Left kidney (tissue), 2 donors: ENCODE data around the gene MGST2. TPM values are rescaled to one million over a fixed set of nuclear protein-coding genes. Genes with fewer than 3 reads are reported as not detected.
"Not testable (repeated sequence)": the region's sequence is repeated elsewhere in the genome, so short reads cannot be mapped to it uniquely, and the experiment has no call there.

Source experiments
- DNase-seq: peaks from one replicate; pipeline ENCODE4 v3.0.0-alpha.2; 2013
- polyA plus RNA-seq: library from polyadenylated mRNA; unstranded; fragments of 120-200 nt; gene quantifications from one replicate; pipeline ENCODE4 v1.2.1, GENCODE V29; 2013; ENCODE audit not compliant: insufficient read length

MGST2 gene
- polyA plus RNA-seq, 1 donor, result 52.5 TPM

DNA sequence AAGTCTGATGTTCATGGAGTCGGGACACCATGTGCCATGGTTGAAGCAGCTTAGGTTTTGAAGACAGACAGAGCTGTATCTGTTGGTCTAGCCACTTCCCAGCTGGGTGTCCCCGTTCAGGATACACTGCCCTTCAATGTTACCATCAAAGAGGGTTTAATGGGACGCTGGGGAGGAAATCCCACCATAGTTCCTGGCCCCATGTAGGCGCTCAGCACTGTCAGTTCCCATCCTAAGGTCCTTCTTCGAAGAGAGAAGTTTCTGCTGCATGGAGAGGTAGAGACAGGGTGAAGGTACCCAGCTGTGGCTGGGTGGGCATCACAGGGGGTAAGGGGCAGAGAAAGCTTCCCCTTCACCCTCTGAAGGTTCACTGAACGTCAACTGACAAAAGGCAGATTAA, 3.7 kb downstream of the MGST2 start:
- no peak for DNase-seq

DNA sequence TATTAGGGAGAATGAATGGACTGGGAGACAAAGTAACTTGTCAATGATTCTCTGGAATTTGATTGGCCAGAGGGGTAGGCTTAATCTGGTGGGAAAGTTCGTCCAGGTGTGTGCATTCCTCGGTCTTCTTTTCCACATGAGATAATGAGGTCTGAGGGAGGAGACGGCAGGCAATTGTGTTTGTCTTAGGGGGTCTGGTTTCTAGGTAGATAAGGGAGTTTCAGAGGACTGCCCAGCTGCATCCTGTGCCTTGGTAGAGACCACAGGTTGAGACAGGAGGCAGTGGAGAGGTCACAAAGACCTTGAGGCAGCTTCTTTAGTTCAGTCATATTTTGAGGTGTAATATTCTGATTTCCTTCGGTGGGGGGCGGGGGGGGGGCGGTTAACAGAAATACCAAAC, 4.3 kb downstream of the MGST2 start:
- DNase-seq, result no peak

DNA sequence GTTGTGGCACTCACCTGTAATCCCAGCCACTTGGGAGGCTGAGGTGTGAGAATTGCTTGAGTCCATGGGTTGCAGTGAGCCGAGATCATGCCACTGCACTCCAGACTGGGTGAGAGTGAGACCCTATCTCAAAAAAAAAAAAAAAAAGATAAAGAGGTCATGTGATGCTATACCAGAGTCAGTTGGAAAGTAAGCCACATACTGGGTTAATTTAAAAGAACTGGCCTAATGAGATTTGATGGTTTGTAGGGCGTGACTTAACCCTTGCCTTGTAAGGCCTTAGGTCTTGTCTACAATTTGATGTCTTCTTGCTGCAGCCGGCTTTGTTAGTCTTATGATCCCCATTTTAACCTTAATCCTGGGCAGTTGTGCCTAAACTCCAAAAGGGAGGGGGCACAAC, 5.2 kb downstream of the MGST2 start:
- no peak for DNase-seq

DNA sequence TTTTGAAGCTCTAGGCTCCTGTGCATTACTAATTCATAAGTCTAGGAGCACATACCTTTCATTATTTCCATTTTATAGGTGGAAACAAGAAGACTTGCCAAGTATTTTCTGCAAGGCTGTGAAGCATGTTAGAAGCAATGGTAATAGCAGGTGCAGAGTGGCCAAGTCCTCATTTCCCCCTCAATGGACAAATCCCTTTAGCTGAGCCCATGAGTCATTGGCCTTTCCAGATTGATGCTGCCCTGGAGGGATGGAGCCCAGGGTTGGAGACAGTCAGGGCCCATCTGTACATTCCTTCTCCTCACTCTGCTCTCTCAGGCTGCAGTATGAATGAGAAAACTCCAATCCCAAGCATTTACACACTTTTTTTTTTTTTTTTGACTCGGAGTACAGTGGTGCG, 6.6 kb downstream of the MGST2 start:
- DNase-seq, result no peak

DNA sequence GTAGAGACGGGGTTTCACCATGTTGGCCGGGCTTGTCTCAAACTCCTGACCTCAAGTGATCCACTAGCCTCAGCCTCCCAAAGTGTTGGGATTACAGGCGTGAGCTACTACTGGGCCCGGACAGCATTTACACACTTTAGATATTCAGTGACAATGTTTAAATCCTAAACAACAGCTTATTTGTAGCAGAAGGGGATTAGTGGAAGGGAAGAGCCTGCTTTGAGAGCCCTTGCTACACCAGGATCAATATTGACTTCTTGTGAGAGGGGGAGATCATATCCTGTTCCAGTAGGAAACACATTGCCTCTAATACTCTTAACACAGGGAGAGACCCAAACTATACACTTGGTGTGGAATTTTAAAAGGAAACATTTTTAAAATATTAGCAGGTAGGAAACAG, 7.1 kb downstream of the MGST2 start:
- DNase-seq, result no peak

DNA sequence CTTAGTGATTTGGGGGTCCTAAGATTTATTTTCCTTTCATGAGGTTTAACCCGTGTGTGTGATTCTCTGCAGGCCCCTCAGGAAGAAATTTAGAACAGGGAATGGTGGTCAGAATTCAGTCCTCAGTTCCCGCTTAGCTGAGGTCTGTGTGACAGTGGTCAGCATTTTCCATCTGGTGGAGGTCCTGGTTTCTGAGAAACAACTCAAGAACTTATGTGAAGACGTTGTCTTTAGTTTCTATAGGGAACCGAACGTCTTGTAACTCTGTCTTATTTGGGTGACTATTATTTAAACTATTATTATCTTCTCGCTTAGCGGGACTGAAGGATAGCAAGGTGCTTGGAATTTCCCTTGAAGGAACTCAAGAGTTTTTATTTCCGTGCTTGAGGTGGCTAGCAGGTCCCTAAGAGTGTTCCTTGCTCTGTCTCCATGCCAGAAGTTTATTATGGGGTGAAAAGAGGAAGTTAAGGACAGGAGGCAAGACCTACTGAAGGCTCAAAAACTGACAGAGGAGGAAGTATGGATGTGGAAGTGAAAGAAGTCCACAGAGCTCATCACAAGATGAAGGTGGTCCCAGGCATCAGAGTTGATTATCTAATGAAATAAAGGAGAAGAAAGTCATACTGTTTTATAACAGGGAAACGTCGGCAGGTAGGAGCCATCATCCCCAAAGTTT, 9.4 kb downstream of the MGST2 start:
- no peak for DNase-seq

DNA sequence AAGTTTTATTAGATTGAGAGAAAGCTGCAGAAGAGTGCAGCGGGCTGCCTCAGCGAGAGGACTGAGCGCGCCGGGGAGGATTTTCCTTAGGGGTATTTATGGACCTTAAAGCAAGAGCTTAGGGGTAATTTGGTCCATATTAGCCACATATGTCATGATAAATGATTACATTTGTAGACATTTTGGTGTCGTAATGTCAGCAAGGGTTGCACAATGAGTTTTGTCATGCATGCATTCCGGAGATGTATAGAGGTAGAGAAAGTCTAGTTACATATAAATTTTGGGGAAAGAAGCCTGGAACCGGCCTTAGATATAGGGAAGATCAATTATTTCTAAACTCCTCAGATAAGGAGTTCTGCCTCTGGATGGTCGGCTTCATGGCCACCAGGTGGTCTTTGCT, 10.0 kb downstream of the MGST2 start:
- DNase-seq, result no peak

DNA sequence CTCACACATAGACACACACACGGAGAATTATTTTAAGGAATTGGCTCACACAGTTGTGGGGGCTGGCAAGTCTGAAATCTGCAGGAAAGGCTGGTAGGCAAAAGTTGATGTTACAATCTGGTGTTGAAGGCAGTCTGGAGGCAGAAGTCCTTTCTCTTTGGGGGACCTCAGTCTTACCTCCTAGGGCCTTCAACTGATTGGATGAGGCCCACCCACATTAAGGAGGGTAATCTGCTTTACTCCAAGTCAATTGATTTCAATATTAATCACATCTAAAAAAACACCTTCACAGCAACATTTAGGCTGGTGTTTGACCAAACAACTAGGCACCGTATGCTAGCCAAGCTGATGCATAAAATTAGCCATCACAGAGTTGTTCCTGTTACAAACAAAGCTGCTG, 10.7 kb downstream of the MGST2 start:
- DNase-seq, result no peak

DNA sequence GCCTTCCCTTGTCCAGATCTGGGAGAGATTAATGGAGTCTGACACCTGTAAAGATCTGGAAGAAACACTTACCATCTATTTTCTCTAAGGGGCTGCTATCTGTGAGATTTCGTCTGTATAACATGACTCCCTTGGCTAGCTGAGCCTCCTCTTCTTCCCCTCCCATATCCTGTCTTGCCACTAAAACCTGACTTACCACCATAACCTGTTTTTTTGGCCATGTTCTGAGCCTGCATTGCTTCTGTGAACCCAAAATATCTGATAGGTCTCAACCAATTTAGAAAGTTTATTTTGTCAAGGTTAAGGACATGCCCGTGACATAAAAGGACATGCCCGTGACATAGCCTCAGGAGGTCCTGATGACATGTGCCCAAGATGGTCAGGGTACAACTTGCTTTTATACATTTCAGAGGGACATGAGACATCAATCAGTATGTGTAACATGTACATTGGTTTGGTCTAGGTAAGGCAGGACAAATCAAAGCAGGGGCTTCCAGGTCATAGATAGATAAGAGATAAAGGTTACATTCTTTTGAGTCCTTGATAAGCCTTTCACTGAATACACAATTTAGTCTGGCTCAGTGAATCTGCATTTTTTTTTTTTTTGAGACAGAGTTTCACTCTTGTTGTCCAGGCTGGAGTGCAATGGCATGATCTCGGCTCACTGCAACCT, 11.4 kb downstream of the MGST2 start:
- DNase-seq, result no peak

DNA sequence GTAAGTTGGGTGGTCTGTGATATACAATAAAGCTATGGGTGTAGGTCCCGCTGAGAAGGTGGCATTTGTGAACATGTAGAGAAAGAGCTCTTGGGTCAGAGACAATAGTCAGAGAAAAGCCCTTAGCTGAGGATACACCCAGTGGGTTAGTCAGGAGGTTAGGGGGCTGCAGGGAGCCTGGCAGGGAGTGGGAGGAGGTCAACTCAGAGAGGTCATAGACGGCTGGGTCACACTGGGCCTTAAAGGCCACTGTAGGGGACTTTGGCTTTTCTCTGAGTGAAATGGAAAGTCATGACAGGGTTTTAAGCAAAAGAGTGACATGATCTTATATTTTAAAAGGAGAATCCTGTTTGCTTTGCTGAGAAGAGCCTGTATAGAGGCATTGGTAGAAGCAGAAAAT, 16.7 kb downstream of the MGST2 start:
- no peak for DNase-seq

DNA sequence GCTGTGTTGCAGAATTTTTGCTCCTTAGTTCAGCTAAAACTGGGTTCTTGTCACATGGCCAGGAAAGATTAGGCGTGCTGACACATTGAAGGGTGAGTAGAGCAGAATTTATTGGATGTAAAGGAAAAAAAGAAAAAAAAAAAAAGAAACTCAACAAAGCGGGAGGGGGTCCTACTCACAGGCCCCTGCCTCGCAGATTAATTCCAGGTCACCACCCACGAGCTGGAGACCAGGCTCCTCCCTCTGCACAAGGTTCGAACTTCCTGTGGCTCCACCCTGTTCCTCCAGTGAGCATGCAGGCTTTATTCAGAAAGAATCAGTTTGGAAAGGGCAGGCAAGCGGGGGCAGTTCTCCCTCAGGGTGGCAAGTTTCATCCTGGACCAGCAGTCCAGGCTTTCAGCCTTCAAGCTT, 17.1 kb downstream of the MGST2 start:
- DNase-seq, result no peak

DNA sequence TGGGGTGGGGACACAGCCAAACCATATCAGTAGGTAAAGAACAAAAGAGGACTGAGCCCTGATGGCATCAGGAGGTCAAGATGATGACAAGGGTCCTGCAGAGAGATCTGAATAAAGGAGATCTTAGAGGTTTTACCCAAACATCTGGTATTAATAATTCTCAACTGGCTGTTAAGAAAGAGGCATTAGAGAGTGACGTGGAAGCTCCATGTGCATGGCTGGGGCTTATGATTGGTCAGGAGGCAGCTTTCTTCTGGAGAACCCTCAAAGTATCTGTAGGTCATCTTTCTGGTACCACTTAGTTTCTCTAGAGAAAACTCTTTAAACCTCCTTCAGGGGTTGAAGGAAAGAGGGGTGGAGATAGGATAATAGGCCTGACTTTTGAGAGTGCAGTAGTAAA, 18.7 kb downstream of the MGST2 start:
- DNase-seq, result no peak

DNA sequence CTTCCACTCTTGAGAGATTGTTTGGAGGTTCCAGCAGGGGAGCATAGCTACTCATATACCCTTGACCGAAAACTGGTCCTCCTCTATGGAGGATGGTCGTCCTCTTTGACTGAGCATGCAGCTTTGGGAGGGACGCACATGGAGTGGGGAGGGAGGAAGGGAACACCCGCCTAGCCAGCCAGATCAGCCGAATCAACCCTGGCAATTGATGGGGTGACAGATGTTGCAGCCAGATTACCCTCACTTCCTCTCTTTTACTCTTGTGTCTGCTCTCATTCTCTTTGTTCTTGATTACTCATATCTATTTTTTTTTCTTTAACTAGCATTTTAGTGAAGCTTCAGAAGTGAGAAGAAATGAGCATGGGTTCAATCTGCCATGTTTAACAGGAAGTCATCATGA, 19.6 kb downstream of the MGST2 start:
- no peak for DNase-seq

DNA sequence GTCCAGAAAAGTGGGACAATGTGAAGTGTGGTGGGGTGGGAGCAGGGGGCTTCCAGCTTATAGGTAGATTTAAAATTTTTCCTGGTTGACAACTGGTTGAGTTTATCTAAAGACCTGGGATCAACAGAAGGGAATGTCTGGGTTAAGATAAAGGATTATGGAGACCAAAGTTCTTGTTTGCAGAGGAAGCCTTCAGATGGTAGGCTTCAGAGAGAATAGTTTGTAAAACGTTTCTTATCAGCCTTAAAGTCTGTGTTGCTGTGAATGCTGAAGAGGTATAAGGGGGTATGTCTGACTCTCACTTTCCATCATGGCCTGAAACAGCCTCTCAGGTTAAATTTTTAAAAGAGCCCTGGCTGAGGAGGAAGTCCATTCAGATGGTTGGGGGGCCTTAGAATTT, 20.5 kb downstream of the MGST2 start:
- no peak for DNase-seq

DNA sequence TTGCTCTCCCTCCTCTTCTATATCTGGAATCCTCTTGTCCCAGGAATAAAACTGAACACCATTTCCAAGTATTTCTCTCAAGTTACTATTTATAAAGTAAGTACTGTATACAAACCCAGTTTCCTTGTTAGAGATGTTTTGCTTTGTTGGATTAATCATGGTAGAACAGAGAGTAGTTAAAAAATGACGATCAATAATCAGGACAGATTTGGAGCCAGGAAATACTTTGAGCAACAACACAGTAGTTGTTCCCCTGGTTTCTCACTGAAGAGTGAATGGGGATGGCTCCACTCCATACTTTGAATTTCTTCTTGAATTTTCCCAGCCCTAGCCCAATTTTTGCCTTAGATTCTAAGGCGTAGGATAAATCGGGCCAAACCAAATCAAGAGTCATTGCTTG, 21.4 kb downstream of the MGST2 start:
- no peak for DNase-seq

DNA sequence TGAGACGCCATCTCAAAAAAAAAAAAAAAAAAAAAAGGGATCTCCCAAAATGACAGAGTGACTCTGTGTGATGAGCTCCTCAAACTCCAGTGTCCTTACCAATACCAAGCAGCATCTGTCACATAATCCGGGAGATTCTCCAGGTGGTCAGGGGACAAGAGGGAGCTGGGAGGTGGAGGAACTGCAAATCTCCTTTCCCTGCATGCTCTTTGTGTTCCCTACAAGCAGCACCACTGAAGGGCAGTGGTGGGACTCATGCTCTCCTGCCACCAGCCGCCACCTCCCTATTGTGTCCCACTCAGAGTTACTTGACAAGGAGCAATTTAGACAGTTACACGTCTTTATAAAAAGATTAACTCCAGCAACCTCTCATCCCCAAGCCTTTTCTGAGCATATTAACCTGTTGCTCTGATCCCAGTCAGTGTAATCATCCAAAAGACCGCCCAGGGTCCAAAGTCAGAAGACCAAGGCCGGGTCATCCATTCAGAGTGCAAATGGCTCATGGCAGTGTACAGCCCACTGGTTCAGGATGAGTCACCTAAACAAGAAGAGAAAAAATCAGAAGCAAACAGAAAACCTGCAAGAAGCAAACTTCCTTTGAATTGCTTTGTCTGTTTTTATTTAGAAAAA, 23.6 kb downstream of the MGST2 start:
- no peak for DNase-seq

DNA sequence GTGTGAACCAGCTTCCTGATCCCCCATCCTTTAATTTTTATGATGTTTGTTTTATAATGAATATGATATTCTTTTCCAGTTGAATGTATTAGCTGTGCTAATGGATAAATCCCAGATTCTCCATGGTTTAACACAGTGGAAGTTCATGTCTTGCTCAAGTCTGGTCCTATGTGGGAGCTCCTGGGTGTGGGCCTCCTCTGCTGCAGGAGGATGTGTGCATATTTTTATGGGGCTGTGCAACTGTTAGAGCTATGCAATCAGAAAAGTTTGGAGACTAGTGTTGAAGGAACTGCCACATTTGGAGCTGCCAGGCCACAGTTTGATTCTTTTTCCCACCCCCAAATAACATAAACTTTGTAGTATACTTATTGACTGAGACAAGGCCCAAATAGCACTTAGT, 24.8 kb downstream of the MGST2 start:
- DNase-seq, result no peak

DNA sequence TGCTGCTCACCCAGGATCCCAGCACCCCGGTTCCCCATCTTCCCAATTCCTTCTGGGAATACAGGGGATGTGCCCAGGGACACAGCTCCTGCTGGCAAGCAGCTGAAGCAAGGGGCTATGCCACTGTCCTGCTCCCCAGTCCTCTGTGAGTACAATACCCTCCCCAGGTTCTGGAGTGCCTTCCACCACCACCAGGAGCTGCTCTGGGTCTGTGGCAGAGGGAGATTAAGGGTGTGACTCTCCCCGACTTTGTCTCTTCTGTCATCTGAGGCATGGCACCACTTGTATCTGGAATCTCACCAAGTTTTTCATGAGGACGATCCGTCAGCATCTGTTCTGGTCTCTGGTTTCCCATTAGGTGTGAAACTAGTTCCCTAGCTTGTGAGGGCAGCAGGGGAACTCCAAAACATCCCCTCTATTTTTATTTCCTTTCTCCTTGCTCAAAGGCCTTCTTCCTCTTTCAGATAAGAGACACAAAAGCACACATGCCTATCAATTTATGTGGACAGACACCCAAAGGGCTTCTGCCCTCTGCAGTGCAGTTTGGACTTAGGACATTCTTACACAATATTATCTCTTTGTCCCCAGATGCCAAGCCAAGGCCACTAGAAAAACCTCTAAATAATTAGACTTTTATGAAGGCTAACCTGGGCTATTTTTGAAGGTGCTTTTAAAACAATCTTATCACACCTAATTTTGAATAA, 26.8 kb downstream of the MGST2 start:
- no peak for DNase-seq

DNA sequence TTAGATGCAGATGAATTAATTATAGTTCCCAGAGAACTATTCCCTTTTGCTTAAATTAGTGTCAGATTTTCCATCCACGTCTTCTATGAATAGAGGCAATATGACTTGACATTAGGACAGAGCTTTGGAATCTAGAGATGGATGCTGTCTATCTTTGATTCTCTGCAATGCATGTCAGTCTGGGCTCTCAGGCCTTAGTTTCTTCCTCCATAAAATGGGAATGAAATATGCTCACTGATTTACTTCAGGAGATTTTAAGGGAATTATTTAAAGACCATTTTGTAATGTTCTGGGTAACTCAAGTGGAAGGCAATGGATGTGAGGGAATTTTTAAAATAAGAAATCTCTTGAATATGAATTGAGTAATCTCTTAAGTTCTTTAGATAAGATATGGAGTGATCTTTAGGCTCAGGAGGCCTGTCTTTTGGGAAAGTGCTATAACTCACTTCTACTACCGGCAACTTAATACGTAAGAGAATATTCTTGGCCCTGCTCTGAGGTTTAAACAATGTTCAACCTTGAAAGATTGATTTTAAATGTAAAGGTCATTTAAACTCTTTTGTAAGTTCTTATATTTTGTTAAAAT, 29.0 kb downstream of the MGST2 start:
- DNase-seq, result no peak

DNA sequence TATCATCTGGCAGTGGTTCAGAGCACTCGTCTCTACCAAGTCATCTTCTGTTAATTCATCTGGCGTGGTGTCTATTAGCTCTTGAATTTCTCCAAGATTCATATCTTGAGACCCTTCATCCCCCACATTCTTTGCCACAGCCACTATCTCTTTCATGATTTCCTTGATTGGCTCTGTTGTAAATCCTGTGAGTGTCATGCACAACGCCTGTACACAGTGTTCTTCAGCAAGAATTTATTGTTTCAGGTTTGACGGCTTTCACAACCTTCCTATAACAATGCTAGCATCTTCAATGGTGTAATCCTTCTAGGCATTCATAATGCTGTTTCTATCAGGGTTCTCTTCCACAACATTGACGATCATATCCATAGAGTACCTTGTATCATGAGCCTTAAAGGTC, 30.9 kb downstream of the MGST2 start:
- no peak for DNase-seq

DNA sequence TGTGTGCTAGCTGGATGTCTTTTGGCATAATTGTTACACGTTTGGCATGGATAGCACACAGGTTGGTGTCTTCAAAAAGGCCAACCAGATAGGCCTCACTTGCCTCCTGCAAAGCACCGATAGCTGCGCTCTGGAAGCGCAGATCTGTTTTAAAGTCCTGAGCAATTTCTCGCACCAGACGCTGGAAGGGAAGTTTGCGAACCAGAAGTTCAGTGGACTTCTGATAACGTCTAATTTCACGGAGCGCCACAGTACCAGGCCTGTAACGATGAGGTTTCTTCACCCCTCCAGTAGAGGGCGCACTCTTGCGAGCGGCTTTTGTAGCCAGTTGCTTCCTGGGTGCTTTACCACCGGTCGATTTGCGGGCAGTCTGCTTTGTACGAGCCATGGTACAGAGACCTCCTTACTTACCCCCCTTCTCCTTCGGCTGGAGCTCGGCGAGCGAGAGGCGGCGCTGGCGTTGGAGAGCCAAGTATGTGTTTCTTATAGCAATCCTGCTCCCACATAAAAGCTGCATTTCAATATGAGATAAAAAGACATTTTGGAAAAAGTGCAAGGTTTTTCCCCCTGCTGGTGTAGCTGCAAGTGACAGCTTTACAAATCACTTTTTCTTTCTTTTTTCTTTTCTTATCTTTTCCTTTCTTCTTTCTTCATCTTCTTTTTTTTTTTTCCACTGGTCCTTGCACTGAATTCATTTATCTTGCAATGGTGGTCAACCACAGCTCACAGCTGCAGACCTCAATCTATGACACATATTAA, 32.7 kb downstream of the MGST2 start:
- not testable (repeated sequence) for DNase-seq

DNA sequence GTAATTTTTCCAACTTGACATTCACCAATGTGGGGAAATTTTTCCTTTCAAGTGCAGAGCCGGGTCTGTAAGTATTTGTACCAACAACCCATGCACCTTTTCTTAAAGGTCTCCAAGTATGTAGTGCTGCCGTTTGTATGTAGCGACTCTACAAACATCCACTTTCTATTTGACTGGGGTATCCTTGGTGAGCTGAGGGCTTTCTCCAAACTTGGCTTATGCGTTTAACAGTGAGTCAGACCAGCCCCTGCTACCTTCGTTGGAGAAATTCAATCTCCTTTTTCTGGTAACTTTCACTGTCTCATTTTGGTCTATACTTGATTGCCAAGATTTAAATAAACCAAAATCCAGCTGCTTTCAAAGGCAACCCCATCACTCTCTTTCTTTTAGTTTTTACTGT, 34.9 kb downstream of the MGST2 start:
- DNase-seq, result no peak
